Stimulated activated CD8-positive, alpha-beta memory T cell treated with anti-CD3 and anti-CD28 coated beads, Interleukin-15, amount 100 ng/mL, for 48 hours (primary cell): Measurements from ENCODE around the gene CALU.

Experiments used
- DNase-seq, 2 donors: peaks; one replicate each; pipeline ENCODE4 v3.0.0-alpha.2; 2020; ENCODE audit warnings: low read depth in 2 of 2

Gene CALU

GRCh38 chr7:128811631-128812430 lies 72.7 kb downstream of the CALU start:
- DNase-seq = no peak

GRCh38 chr7:128812514-128813168 lies 73.5 kb downstream of the CALU start:
- no peak for DNase-seq

- DNase-seq = no peak
These were observed 75.3 kb downstream of the CALU start for GRCh38 chr7:128814499-128814898.

- DNase-seq = no peak
These were observed 76.3 kb downstream of the CALU start for GRCh38 chr7:128815289-128815942.

- no peak for DNase-seq
These were observed 79.5 kb downstream of the CALU start for GRCh38 chr7:128818694-128819093.
